Measurements from ENCODE around the gene HOXA13.

DNA sequence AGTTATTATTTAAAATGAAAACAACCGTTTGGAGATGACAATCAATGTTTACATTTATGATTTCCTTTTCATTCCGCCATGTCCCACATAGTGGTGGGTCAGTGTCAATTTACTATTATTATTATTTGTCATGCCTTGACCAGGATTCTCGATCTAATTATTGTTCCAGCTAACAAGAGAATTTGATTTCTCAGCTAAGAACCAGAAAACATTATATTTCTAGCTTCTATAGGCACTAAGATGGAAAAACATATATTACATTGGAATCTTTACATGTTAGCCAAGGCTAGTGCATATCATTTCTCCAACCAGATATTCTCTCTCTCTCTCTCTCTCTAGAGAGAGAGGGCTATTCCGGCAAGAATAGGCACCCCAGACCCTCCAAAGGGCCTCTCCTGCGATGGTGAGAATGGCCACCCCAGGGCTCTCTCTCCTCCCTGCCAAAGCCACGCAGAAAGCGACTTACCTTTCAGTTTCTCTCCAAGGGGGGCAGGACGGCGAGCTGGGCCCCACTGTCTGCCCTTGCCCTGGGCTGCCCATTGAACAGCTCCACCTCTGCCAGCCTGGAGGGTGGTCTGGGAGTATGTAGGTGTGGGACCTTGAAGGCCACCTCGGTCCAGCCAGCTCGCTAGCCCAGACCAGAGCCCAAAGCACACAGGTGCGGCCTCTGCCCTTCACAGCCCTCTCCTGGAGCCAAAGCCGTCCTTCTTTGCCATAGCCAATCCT is 49.9 kb downstream of the HOXA13 start:
- TF ChIP-seq, protein P1, sequence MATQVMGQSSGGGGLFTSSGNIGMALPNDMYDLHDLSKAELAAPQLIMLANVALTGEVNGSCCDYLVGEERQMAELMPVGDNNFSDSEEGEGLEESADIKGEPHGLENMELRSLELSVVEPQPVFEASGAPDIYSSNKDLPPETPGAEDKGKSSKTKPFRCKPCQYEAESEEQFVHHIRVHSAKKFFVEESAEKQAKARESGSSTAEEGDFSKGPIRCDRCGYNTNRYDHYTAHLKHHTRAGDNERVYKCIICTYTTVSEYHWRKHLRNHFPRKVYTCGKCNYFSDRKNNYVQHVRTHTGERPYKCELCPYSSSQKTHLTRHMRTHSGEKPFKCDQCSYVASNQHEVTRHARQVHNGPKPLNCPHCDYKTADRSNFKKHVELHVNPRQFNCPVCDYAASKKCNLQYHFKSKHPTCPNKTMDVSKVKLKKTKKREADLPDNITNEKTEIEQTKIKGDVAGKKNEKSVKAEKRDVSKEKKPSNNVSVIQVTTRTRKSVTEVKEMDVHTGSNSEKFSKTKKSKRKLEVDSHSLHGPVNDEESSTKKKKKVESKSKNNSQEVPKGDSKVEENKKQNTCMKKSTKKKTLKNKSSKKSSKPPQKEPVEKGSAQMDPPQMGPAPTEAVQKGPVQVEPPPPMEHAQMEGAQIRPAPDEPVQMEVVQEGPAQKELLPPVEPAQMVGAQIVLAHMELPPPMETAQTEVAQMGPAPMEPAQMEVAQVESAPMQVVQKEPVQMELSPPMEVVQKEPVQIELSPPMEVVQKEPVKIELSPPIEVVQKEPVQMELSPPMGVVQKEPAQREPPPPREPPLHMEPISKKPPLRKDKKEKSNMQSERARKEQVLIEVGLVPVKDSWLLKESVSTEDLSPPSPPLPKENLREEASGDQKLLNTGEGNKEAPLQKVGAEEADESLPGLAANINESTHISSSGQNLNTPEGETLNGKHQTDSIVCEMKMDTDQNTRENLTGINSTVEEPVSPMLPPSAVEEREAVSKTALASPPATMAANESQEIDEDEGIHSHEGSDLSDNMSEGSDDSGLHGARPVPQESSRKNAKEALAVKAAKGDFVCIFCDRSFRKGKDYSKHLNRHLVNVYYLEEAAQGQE (IDR thresholded peaks at IDR 0.05; ENCODE audit: low read depth, low read length) = no peak
- TF ChIP-seq TEAD4 (IDR thresholded peaks at IDR 0.05; ENCODE audit: borderline replicate concordance, insufficient read depth) = no peak
- TF ChIP-seq, protein P2, sequence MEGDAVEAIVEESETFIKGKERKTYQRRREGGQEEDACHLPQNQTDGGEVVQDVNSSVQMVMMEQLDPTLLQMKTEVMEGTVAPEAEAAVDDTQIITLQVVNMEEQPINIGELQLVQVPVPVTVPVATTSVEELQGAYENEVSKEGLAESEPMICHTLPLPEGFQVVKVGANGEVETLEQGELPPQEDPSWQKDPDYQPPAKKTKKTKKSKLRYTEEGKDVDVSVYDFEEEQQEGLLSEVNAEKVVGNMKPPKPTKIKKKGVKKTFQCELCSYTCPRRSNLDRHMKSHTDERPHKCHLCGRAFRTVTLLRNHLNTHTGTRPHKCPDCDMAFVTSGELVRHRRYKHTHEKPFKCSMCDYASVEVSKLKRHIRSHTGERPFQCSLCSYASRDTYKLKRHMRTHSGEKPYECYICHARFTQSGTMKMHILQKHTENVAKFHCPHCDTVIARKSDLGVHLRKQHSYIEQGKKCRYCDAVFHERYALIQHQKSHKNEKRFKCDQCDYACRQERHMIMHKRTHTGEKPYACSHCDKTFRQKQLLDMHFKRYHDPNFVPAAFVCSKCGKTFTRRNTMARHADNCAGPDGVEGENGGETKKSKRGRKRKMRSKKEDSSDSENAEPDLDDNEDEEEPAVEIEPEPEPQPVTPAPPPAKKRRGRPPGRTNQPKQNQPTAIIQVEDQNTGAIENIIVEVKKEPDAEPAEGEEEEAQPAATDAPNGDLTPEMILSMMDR (IDR thresholded peaks at IDR 0.05) = no peak
- no peak for TF ChIP-seq TCF12 (IDR thresholded peaks at IDR 0.05)
- no peak for TF ChIP-seq SIN3A (IDR thresholded peaks at IDR 0.05; ENCODE audit: borderline replicate concordance, low read depth, low read length)
- TF ChIP-seq, protein P3, sequence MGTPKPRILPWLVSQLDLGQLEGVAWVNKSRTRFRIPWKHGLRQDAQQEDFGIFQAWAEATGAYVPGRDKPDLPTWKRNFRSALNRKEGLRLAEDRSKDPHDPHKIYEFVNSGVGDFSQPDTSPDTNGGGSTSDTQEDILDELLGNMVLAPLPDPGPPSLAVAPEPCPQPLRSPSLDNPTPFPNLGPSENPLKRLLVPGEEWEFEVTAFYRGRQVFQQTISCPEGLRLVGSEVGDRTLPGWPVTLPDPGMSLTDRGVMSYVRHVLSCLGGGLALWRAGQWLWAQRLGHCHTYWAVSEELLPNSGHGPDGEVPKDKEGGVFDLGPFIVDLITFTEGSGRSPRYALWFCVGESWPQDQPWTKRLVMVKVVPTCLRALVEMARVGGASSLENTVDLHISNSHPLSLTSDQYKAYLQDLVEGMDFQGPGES (IDR thresholded peaks at IDR 0.05; ENCODE audit: low read depth, low read length) = no peak
- no peak for TF ChIP-seq EP300 (IDR thresholded peaks at IDR 0.05; ENCODE audit: borderline replicate concordance in 1 of 2, low read depth in 1 of 2, low read length in 1 of 2)
- no peak for TF ChIP-seq CHD2 (IDR thresholded peaks at IDR 0.05; ENCODE audit: low read length, partially characterized antibody)
- no peak for TF ChIP-seq TAF1 (IDR thresholded peaks at IDR 0.05; ENCODE audit: borderline replicate concordance, low read depth, low read length)

Data from SK-N-SH (cell line).